ENCODE results near the gene GPR55. TPM values are rescaled to one million over a fixed set of nuclear protein-coding genes. Genes with fewer than 3 reads are reported as not detected.

Gene GPR55
- polyA plus RNA-seq, 1 donor (not counting 4 experiments of a cell fraction or from before 2014, with no cell fraction given), result not detected

GRCh38 chr2:230906471-230907230, 18.4 kb downstream of the GPR55 start:
- Histone ChIP-seq H3K27ac (ENCODE audit: control insufficient read depth, insufficient read depth, low read length) (no peak overlapping the region), H3K4me3 (ENCODE audit: control insufficient read depth in 2 of 3, extremely low read depth in 1 of 3, insufficient read depth in 2 of 3, low read depth in 1 of 3, low read length in 3 of 3) (no peak overlapping the region), H3K9me1 (ENCODE audit: control insufficient read depth, extremely low read depth, insufficient read depth, low read length) (no peaks in the 10 kb centered on the region), H3K27me3 (ENCODE audit: control insufficient read depth, extremely low read depth, insufficient read depth, low read length) (no peaks in the 10 kb centered on the region), H3K9ac (ENCODE audit: control insufficient read depth, extremely low read depth, insufficient read depth, low read length) (no peak overlapping the region), H3K4me1 (ENCODE audit: control insufficient read depth, extremely low read depth, insufficient read depth, low read length) (peaks cover 12% of the 10 kb centered on the region), H3K4me2 (ENCODE audit: control insufficient read depth, extremely low read depth, insufficient read depth, low read depth, low read length) (no peak overlapping the region), H4K20me1 (ENCODE audit: control insufficient read depth, extremely low read depth, insufficient read depth, low read length) (no peaks in the 10 kb centered on the region), H3K9me3 (ENCODE audit: control insufficient read depth, low read depth, low read length) (no peaks in the 10 kb centered on the region), H3K36me3 (ENCODE audit: control insufficient read depth in 2 of 2, extremely low read depth in 1 of 2, insufficient read depth in 2 of 2, low read length in 2 of 2) (no peaks in the 10 kb centered on the region), H2AFZ (ENCODE audit: control insufficient read depth, low read length) (no peak overlapping the region), H3K79me2 (ENCODE audit: control insufficient read depth, insufficient read depth, low read length) (no peaks in the 10 kb centered on the region)
- no peak for DNase-seq (ENCODE audit: low read depth, low spot score)
- dilution Hi-C loops (cut with MboI; ENCODE audit: extremely low pct_ligation_motif_present, low sequenced_read_pairs), result no loop called here
- FAIRE-seq, result no peak
- TF ChIP-seq EZH2 (IDR thresholded peaks at IDR 0.05; ENCODE audit: low read length) (no peak), CTCF (optimal IDR thresholded peaks at IDR 0.05 in 1 of 3, IDR thresholded peaks at IDR 0.05 in 1 of 3, conservative IDR thresholded peaks at IDR 0.05 in 1 of 3; ENCODE audit: extremely low read depth in 1 of 3, insufficient read depth in 2 of 3, low read length in 3 of 3) (no peak)

- no peaks in the 10 kb centered on the region for H3K27me3 ChIP-seq (ENCODE audit: control insufficient read depth, extremely low read depth, insufficient read depth, low read length)
- no peak overlapping the region for H3K9ac ChIP-seq (ENCODE audit: control insufficient read depth, extremely low read depth, insufficient read depth, low read length)
- no peaks in the 10 kb centered on the region for H3K9me3 ChIP-seq (ENCODE audit: control insufficient read depth, low read depth, low read length)
- no peaks in the 10 kb centered on the region for H3K9me1 ChIP-seq (ENCODE audit: control insufficient read depth, extremely low read depth, insufficient read depth, low read length)
- no peaks in the 10 kb centered on the region for H4K20me1 ChIP-seq (ENCODE audit: control insufficient read depth, extremely low read depth, insufficient read depth, low read length)
- no peaks in the 10 kb centered on the region for H3K36me3 ChIP-seq (ENCODE audit: control insufficient read depth in 2 of 2, extremely low read depth in 1 of 2, insufficient read depth in 2 of 2, low read length in 2 of 2)
- dilution Hi-C loops (cut with MboI; ENCODE audit: extremely low pct_ligation_motif_present, low sequenced_read_pairs), result no loop called here
- DNase-seq (ENCODE audit: low read depth, low spot score) (no peak), FAIRE-seq (no peak)
- peaks cover 12% of the 10 kb centered on the region for H3K4me1 ChIP-seq (ENCODE audit: control insufficient read depth, extremely low read depth, insufficient read depth, low read length)
- H2AFZ ChIP-seq (ENCODE audit: control insufficient read depth, low read length), result no peak overlapping the region
- H3K79me2 ChIP-seq (ENCODE audit: control insufficient read depth, insufficient read depth, low read length), result no peaks in the 10 kb centered on the region
- no peak overlapping the region for H3K4me2 ChIP-seq (ENCODE audit: control insufficient read depth, extremely low read depth, insufficient read depth, low read depth, low read length)
- no peak overlapping the region for H3K4me3 ChIP-seq (ENCODE audit: control insufficient read depth in 2 of 3, extremely low read depth in 1 of 3, insufficient read depth in 2 of 3, low read depth in 1 of 3, low read length in 3 of 3)
- no peak overlapping the region for H3K27ac ChIP-seq (ENCODE audit: control insufficient read depth, insufficient read depth, low read length)
- TF ChIP-seq CTCF (optimal IDR thresholded peaks at IDR 0.05 in 1 of 3, IDR thresholded peaks at IDR 0.05 in 1 of 3, conservative IDR thresholded peaks at IDR 0.05 in 1 of 3; ENCODE audit: extremely low read depth in 1 of 3, insufficient read depth in 2 of 3, low read length in 3 of 3) (no peak), EZH2 (IDR thresholded peaks at IDR 0.05; ENCODE audit: low read length) (no peak)
These were observed 19.3 kb downstream of the GPR55 start for GRCh38 chr2:230905448-230906421.
